Transverse colon (tissue), 4 donors: ENCODE measurements around the gene ZNF827. TPM values are rescaled to one million over a fixed set of nuclear protein-coding genes. Genes with fewer than 3 reads are reported as not detected.

Source experiments
- DNase-seq: peaks from one replicate; pipeline ENCODE4 v3.0.0-alpha.2; 2019
- H3K27ac ChIP-seq, 4 donors: fragments of 200-600 bp; sonication (generic); 2 replicates each; pipeline ENCODE4 v1.5.1; 2016 to 2018; ENCODE audit warnings: inconsistent platforms in 4 of 4
- H3K27me3 ChIP-seq: fragments of 200-600 bp; sonication (generic); 2 replicates; pipeline ENCODE4 v1.5.1; 2017; ENCODE audit warnings: inconsistent platforms
- H3K36me3 ChIP-seq, 4 donors: fragments of 200-600 bp; sonication (generic); 2 replicates each; pipeline ENCODE4 v1.5.1; 2017 to 2019; ENCODE audit warnings: inconsistent platforms in 4 of 4
- H3K4me1 ChIP-seq, 4 donors: fragments of 200-600 bp; sonication (generic); 2 replicates each; pipeline ENCODE4 v1.5.1; 2017 to 2020; ENCODE audit warnings: inconsistent platforms in 4 of 4
- H3K4me3 ChIP-seq, 4 donors: fragments of 200-600 bp; sonication (generic); 1 replicate in 1 of 4; 2 replicates in 3 of 4; pipeline versions ENCODE4 v1.5.1 to v1.6.1; 2017 to 2019; ENCODE audit warnings: inconsistent platforms in 4 of 4
- H3K9me3 ChIP-seq, 2 donors: fragments of 200-600 bp; sonication (generic); 2 replicates each; pipeline ENCODE4 v1.5.1; 2017 to 2019; ENCODE audit warnings: inconsistent platforms in 2 of 2
- CTCF ChIP-seq, 5 experiments: fragments of 200-600 bp in 3 of 5; fragments of 450-650 bp in 2 of 5; sonication (generic) in 3 of 5; IDR thresholded peaks; 1 replicate in 2 of 5; 2 replicates in 3 of 5; pipeline ENCODE4 v1.5.1; 2016 to 2017; ENCODE audit warnings: antibody characterized with exemption in 5 of 5, inconsistent platforms in 3 of 5, mild to moderate bottlenecking in 2 of 5, moderate library complexity in 1 of 5
- EP300 ChIP-seq: sonication (generic); formaldehyde crosslinking; IDR thresholded peaks from one replicate; pipeline ENCODE4 v1.6.1; 2017; ENCODE audit warnings: antibody characterized with exemption, low read depth
- POLR2A ChIP-seq: fragments of 450-650 bp; IDR thresholded peaks from one replicate; pipeline ENCODE4 v1.6.1; 2016; ENCODE audit warnings: antibody characterized with exemption, mild to moderate bottlenecking, moderate library complexity
- POLR2AphosphoS5 ChIP-seq, 3 donors: sonication (generic); formaldehyde crosslinking; IDR thresholded peaks; one replicate each; pipeline ENCODE4 v1.6.1; 2016; ENCODE audit warnings: antibody characterized with exemption in 3 of 3
- WGBS, 2 donors: methylation state at CpG; one replicate each; pipeline ENCODE4 v1.1.5; 2018; ENCODE audit warnings: low coverage in 1 of 2; 5-methylcytosine and 5-hydroxymethylcytosine counted together
- in situ Hi-C, 4 donors: fragments of 200-750 bp; cut with MboI; loops; one replicate each; pipeline versions ENCODE4 v1.15.0 to v1.15.1; 2017; ENCODE audit warnings: low sequenced_read_pairs in 3 of 4, low pct_ligation_motif_present in 1 of 4, low pct_unique_long_range_greater_than_20kb in 1 of 4
- intact Hi-C: fragments of 100-400 bp; cut with DNase I; formaldehyde crosslinking; loops from one replicate; pipeline ENCODE4 v1.15.1; 2023; ENCODE audit warnings: low total_unique reads
- total RNA-seq, 4 donors: library from RNA; depleted of rRNA; stranded (reverse); fragments of >200 nt; gene quantifications; one replicate each; pipeline ENCODE4 v1.1.0, GENCODE V29; 2016

The ZNF827 gene
- total RNA-seq, 4 donors from 2014 or later: 22.5 to 61.3 (median 29.2) TPM

- WGBS, 2 donors: 80 to 81% methylated on average over 4 to 5 of the region's 5 CpGs
- in situ Hi-C loops: no loop called here
Observed at GRCh38 chr4:145898926-145899531, 39.6 kb downstream of the ZNF827 start.

GRCh38 chr4:145898466-145898865, 40.2 kb downstream of the ZNF827 start:
- Histone ChIP-seq H3K27ac (no peak overlapping the region), H3K36me3 (peaks cover 0 to 5% (median 0%) of the 10 kb centered on the region in 4 donors), H3K4me1 (peaks cover 0 to 3% (median 0%) of the 10 kb centered on the region in 4 donors), H3K27me3 (no peaks in the 10 kb centered on the region), H3K9me3 (no peaks in the 10 kb centered on the region), H3K4me3 (no peak overlapping the region)
- no peak for DNase-seq
- in situ Hi-C loops: no loop called here
- WGBS, 2 donors: 86 to 87% methylated on average over 7 of the region's 7 CpGs
- TF ChIP-seq CTCF (IDR thresholded peaks at IDR 0.05) (no peak), EP300 (no peak), POLR2AphosphoS5 (IDR thresholded peaks at IDR 0.05) (no peak), POLR2A (no peak)
- intact Hi-C loops: no loop called here

More at GRCh38 chr4:145898926-145899531, 39.6 kb downstream of the ZNF827 start:
- H3K4me3 ChIP-seq: no peak overlapping the region
- intact Hi-C loops: no loop called here
- H3K9me3 ChIP-seq: no peaks in the 10 kb centered on the region
- no peak overlapping the region for H3K27ac ChIP-seq
- TF ChIP-seq POLR2AphosphoS5 (IDR thresholded peaks at IDR 0.05) (no peak), EP300 (no peak), POLR2A (no peak), CTCF (IDR thresholded peaks at IDR 0.05) (no peak)
- no peaks in the 10 kb centered on the region for H3K27me3 ChIP-seq
- no peak for DNase-seq
- peaks cover 0 to 5% (median 0%) of the 10 kb centered on the region in 4 donors for H3K36me3 ChIP-seq
- H3K4me1 ChIP-seq: peaks cover 0 to 4% (median 2%) of the 10 kb centered on the region in 4 donors

- Histone ChIP-seq H3K36me3 (no peaks in the 10 kb centered on the region), H3K27me3 (no peaks in the 10 kb centered on the region), H3K4me1 (peaks cover 0 to 2% (median 0%) of the 10 kb centered on the region in 4 donors), H3K27ac (no peak overlapping the region), H3K4me3 (no peak overlapping the region), H3K9me3 (no peaks in the 10 kb centered on the region)
- TF ChIP-seq CTCF (IDR thresholded peaks at IDR 0.05) (no peak), EP300 (no peak), POLR2A (no peak)
- intact Hi-C loops (no loop called here), in situ Hi-C loops (no loop called here)
- no peak for DNase-seq
- WGBS, 2 donors: 94 to 95% methylated on average over 3 of the region's 3 CpGs
Observed at GRCh38 chr4:145895056-145895455, 43.6 kb downstream of the ZNF827 start.

- WGBS, 2 donors: 88 to 95% methylated on average over 8 to 11 of the region's 11 CpGs
- in situ Hi-C loops: no loop called here
- H3K4me3 ChIP-seq: no peak overlapping the region
Observed at GRCh38 chr4:145891958-145892357, 46.7 kb downstream of the ZNF827 start.

More at GRCh38 chr4:145891958-145892357, 46.7 kb downstream of the ZNF827 start:
- intact Hi-C loops: no loop called here
- TF ChIP-seq CTCF (IDR thresholded peaks at IDR 0.05): no peak
- TF ChIP-seq POLR2A: no peak
- no peak for TF ChIP-seq EP300
- no peak for TF ChIP-seq POLR2AphosphoS5 (IDR thresholded peaks at IDR 0.05)
- Histone ChIP-seq H3K27ac (no peak overlapping the region), H3K27me3 (no peaks in the 10 kb centered on the region), H3K36me3 (no peaks in the 10 kb centered on the region), H3K9me3 (no peaks in the 10 kb centered on the region), H3K4me1 (peaks cover 0 to 7% (median 0%) of the 10 kb centered on the region in 4 donors)
- DNase-seq: no peak
